DOHH2 (cell line): ENCODE measurements around the gene GALNT12.

Experiments used
- H3F3A ChIP-seq: fragments of 200-600 bp; sonication (generic), shearing (Covaris generic); 2 replicates; pipeline ENCODE4 v1.6.0; 2016; ENCODE audit warnings: antibody characterized with exemption, mild to moderate bottlenecking; ENCODE audit not compliant: control insufficient read depth, insufficient read depth
- H3K27ac ChIP-seq: fragments of 200-600 bp; sonication (generic); 2 replicates; pipeline ENCODE4 v1.5.1; 2014; ENCODE audit warnings: low read depth, mild to moderate bottlenecking, low read length, moderate library complexity
- H3K27me3 ChIP-seq: fragments of 200-600 bp; sonication (generic); 2 replicates; pipeline ENCODE4 v1.6.1; 2014; ENCODE audit warnings: mild to moderate bottlenecking, low read length, mixed read lengths; ENCODE audit not compliant: control insufficient read depth
- H3K36me3 ChIP-seq: fragments of 200-600 bp; sonication (generic); 2 replicates; pipeline ENCODE4 v1.6.1; 2014; ENCODE audit warnings: mild to moderate bottlenecking, low read length, moderate library complexity, mixed read lengths; ENCODE audit not compliant: control insufficient read depth
- H3K4me1 ChIP-seq: fragments of 200-600 bp; sonication (generic); 2 replicates; pipeline ENCODE4 v1.6.1; 2014; ENCODE audit warnings: mild to moderate bottlenecking, low read length, mixed read lengths; ENCODE audit not compliant: control insufficient read depth
- H3K4me2 ChIP-seq: fragments of 200-600 bp; sonication (generic); 2 replicates; pipeline ENCODE4 v1.6.0; 2014; ENCODE audit warnings: mild to moderate bottlenecking, low read length, moderate library complexity
- H3K4me3 ChIP-seq: fragments of 200-600 bp; sonication (generic); 2 replicates; pipeline ENCODE4 v1.5.1; 2014; ENCODE audit warnings: mild to moderate bottlenecking, low read length, mixed read lengths
- H3K79me2 ChIP-seq: fragments of 200-600 bp; sonication (generic); 2 replicates; pipeline ENCODE4 v1.6.1; 2014; ENCODE audit warnings: mild to moderate bottlenecking, low read length, mixed read lengths; ENCODE audit not compliant: control insufficient read depth
- H3K9me2 ChIP-seq: fragments of 200-600 bp; sonication (generic); replicated peaks from 2 replicates; pipeline ENCODE4 v1.6.1; 2014; ENCODE audit warnings: mild to moderate bottlenecking, low read length, mixed read lengths; ENCODE audit not compliant: control insufficient read depth
- H3K9me3 ChIP-seq: fragments of 200-600 bp; sonication (generic); 2 replicates; pipeline ENCODE4 v1.6.1; 2014; ENCODE audit warnings: antibody characterized with exemption, low read length, mixed read lengths; ENCODE audit not compliant: control insufficient read depth, insufficient read depth
- H4K20me1 ChIP-seq: fragments of 200-600 bp; sonication (generic); 2 replicates; pipeline ENCODE4 v1.6.0; 2014; ENCODE audit warnings: low read depth, mild to moderate bottlenecking, antibody characterized with exemption, low read length, moderate library complexity; ENCODE audit not compliant: control insufficient read depth, insufficient read depth
- CTCF ChIP-seq: fragments of 200-600 bp; sonication (generic); IDR thresholded peaks from one replicate; pipeline ENCODE4 v1.5.1; 2014; ENCODE audit warnings: antibody characterized with exemption, mild to moderate bottlenecking, low read depth, low read length; ENCODE audit not compliant: poor library complexity, severe bottlenecking
- EZH2phosphoT487 ChIP-seq: fragments of 200-600 bp; sonication (generic); IDR thresholded peaks from 2 replicates; pipeline ENCODE4 v1.6.1; 2017; ENCODE audit warnings: borderline replicate concordance, mild to moderate bottlenecking, antibody characterized with exemption, low read length, moderate library complexity, mixed read lengths

Gene GALNT12

DNA sequence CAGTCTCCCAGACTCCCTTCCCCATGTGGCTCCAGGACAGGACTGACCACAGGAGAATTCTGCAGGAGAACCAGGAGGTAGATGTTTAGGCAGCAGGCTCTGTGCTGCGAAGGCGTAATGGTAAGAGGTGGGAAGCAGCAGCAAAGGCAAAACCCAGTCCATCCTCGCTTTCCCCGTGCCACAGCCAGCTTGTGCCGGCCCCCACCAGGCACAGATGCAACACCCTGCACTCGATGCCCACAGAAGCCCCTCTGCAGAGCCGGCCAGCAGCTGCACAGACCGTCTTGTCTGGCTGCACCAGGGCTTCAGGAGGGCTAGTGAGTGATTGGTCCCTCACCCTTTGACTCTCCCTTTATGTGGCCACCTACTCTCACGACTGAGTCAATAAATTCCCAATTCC is 39.1 kb upstream of the GALNT12 start:
- no peak overlapping the region for H3K4me2 ChIP-seq
- no peak overlapping the region for H3K4me3 ChIP-seq
- no peaks in the 10 kb centered on the region for H3K27me3 ChIP-seq
- H3F3A ChIP-seq, result no peaks in the 10 kb centered on the region
- no peak overlapping the region for H3K27ac ChIP-seq
- H3K9me3 ChIP-seq, result no peaks in the 10 kb centered on the region
- H3K9me2 ChIP-seq, result no peaks in the 10 kb centered on the region
- no peaks in the 10 kb centered on the region for H4K20me1 ChIP-seq
- TF ChIP-seq EZH2phosphoT487, result no peak
- no peak for TF ChIP-seq CTCF
- H3K36me3 ChIP-seq, result no peaks in the 10 kb centered on the region
- no peaks in the 10 kb centered on the region for H3K4me1 ChIP-seq
- H3K79me2 ChIP-seq, result no peaks in the 10 kb centered on the region

DNA sequence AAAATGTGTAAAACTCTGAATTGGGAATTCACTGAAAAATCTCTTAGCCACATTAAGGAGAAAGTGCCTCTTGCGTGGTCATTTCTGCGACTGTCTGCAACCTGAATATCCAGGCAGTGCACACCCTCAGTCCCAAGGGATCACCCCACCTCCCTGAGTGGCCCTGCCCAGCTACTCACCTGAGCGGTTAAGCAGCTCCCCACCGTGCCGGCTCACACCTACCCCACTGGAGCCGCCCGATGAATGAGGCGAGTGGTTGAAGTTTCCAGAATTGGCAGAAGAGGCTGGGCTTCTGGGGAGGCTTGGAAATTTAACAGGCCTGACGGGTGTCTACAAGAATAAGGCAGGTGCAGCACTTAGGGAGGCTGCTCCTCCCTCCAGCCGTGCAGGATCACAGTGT is 36.8 kb upstream of the GALNT12 start:
- no peaks in the 10 kb centered on the region for H3K36me3 ChIP-seq

DNA sequence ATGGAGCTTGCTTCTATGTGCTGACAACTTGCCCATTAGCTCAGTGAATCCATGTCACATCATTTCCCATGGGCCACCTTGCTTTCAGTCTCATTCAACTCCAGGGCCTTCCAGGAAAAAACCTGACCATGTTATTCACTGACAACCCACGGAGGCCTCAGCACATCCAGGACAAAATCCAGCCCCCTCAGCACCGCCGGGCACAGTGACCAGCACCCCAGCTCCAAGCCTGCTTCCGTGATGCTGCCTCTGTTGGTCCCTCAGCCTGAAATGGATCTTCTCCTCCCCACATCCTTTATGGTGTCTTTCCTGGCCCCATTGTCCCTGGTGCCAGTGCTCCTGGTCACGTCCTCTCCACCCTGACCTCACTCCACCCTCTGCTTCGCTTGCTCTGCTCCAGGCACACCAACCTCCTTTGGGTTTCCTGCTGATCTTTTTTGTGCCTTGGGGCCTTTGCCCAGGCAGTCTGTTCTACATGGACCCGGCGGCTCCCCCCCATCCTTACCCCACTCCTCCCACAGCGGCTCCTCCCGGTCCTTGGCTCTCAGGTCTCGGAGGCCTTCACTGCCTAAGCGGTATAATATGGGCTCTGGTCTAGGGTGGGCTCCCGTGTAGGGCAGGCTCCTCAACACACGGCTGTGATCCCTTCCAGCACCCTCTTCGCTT is 36.1 kb upstream of the GALNT12 start:
- no peak overlapping the region for H3K27ac ChIP-seq
- no peak overlapping the region for H3K4me3 ChIP-seq
- no peaks in the 10 kb centered on the region for H3K27me3 ChIP-seq
- H3K79me2 ChIP-seq, result no peaks in the 10 kb centered on the region
- H3K4me2 ChIP-seq, result no peak overlapping the region
- H3K36me3 ChIP-seq, result no peaks in the 10 kb centered on the region
- TF ChIP-seq EZH2phosphoT487 (no peak), CTCF (no peak)
- no peaks in the 10 kb centered on the region for H3F3A ChIP-seq
- H3K9me3 ChIP-seq, result no peaks in the 10 kb centered on the region
- H3K9me2 ChIP-seq, result no peaks in the 10 kb centered on the region
- H3K4me1 ChIP-seq, result no peaks in the 10 kb centered on the region
- H4K20me1 ChIP-seq, result no peaks in the 10 kb centered on the region

More for the DNA sequence above, 36.8 kb upstream of the GALNT12 start:
- H3K9me3 ChIP-seq, result no peaks in the 10 kb centered on the region
- H3K9me2 ChIP-seq, result no peaks in the 10 kb centered on the region
- H3K4me2 ChIP-seq, result no peak overlapping the region
- H3K4me3 ChIP-seq, result no peak overlapping the region
- TF ChIP-seq EZH2phosphoT487 (no peak), CTCF (no peak)
- H3F3A ChIP-seq, result no peaks in the 10 kb centered on the region
- no peaks in the 10 kb centered on the region for H3K27me3 ChIP-seq
- H3K79me2 ChIP-seq, result no peaks in the 10 kb centered on the region
- H3K27ac ChIP-seq, result no peak overlapping the region
- no peaks in the 10 kb centered on the region for H3K4me1 ChIP-seq
- no peaks in the 10 kb centered on the region for H4K20me1 ChIP-seq
